ENCODE data around the gene MTRF1.

GRCh38 chr13:41224113-41225110 lies 39.0 kb downstream of the MTRF1 start:
- TF ChIP-seq CTCF (IDR thresholded peaks at IDR 0.05) = no peak
- TF ChIP-seq POLR2A (IDR thresholded peaks at IDR 0.05) = no peak
